BLaER1 treated with 17β-estradiol and CSF1 and Interleukin-3, amounts not matched to agents 10 nM and 100 nM (cell line): ENCODE results near the gene STARD3.

ENCODE experiments used
- H3K27ac ChIP-seq, 11 experiments: shearing (Covaris generic); formaldehyde crosslinking; 2 replicates each; pipeline ENCODE4 v1.8.1; 2022
- H3K27me3 ChIP-seq, 11 experiments: shearing (Covaris generic); formaldehyde crosslinking; 2 replicates each; pipeline ENCODE4 v1.8.1; 2022
- H3K36me3 ChIP-seq, 11 experiments: shearing (Covaris generic); formaldehyde crosslinking; 2 replicates each; pipeline ENCODE4 v1.8.1; 2022
- H3K4me1 ChIP-seq, 10 experiments: shearing (Covaris generic); formaldehyde crosslinking; 2 replicates each; pipeline ENCODE4 v1.8.1; 2022
- H3K4me2 ChIP-seq, 11 experiments: shearing (Covaris generic); formaldehyde crosslinking; 2 replicates each; pipeline ENCODE4 v1.8.1; 2022
- H3K4me3 ChIP-seq, 10 experiments: shearing (Covaris generic); formaldehyde crosslinking; 2 replicates each; pipeline ENCODE4 v1.8.1; 2022
- H3K9ac ChIP-seq, 11 experiments: shearing (Covaris generic); formaldehyde crosslinking; 2 replicates each; pipeline ENCODE4 v1.8.1; 2022
- H3K9me3 ChIP-seq, 11 experiments: shearing (Covaris generic); formaldehyde crosslinking; replicated peaks in 1 of 11; 2 replicates each; pipeline ENCODE4 v1.8.1; 2022
- H4K20me1 ChIP-seq, 11 experiments: shearing (Covaris generic); formaldehyde crosslinking; 2 replicates each; pipeline ENCODE4 v1.8.1; 2022
- Cebpa-rat ChIP-seq, 11 experiments: shearing (Covaris generic); IDR thresholded peaks; 2 replicates each; pipeline ENCODE4 v1.8.1; 2022

STARD3 gene

DNA sequence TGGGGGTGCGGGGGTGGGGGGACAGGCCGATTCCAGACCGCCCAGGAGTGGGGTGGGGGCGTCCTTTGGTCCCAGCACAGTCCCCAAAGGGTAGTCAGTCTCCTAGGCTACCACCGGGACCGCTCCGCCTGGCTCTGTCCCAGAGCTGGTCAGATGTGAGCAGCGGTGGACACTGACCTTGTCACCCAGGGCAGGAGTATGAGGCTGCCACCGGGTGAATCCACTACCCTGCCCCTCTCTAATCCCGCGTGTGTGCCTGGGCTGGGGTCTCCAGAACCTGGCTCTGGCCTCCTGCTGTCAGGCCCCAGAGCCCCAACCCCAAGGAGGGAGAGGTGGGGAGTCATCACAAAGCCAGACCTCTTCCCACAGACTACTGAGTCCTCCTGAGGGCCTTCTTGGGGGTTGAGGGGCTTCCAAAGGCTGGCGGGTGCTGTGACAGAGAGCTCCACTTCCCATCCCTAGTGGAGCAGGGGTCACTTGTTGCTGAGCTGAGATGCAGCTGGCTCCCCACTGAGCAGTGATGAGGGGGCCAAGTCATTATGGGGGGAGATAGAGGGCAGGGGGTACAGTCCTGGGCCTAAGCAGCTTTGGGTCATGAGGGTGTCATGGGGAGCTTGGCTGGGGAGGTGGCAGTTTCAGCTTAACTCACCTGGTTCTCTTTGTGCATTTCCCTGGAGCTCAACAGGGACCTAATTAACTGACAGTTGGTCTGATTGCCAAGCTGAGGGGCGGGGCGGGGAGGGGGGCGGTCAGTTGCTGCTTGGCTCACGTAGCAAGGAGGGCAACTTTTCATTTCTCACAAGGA is 9.0 kb upstream of the STARD3 start:
- TF ChIP-seq Cebpa-rat (IDR thresholded peaks at IDR 0.05) = no peak
- Histone ChIP-seq H3K36me3 (no peaks in the 10 kb centered on the region), H3K9ac (no peak overlapping the region; a peak in 1 of 22 replicates), H3K4me3 (no peak overlapping the region), H4K20me1 (no peaks in the 10 kb centered on the region; a peak in 2 of 22 replicates), H3K4me1 (peaks cover 4 to 63% (median 54%) of the 10 kb centered on the region in 10 experiments; a peak in 19 of 20 replicates), H3K9me3 (no peaks in the 10 kb centered on the region), H3K27me3 (peaks cover 20 to 36% (median 26%) of the 10 kb centered on the region in 11 experiments), H3K27ac (no peak overlapping the region), H3K4me2 (peak overlapping the region in 8 of 11 experiments; percentile 2 to 67 (median 62); a peak in 14 of 22 replicates)

DNA sequence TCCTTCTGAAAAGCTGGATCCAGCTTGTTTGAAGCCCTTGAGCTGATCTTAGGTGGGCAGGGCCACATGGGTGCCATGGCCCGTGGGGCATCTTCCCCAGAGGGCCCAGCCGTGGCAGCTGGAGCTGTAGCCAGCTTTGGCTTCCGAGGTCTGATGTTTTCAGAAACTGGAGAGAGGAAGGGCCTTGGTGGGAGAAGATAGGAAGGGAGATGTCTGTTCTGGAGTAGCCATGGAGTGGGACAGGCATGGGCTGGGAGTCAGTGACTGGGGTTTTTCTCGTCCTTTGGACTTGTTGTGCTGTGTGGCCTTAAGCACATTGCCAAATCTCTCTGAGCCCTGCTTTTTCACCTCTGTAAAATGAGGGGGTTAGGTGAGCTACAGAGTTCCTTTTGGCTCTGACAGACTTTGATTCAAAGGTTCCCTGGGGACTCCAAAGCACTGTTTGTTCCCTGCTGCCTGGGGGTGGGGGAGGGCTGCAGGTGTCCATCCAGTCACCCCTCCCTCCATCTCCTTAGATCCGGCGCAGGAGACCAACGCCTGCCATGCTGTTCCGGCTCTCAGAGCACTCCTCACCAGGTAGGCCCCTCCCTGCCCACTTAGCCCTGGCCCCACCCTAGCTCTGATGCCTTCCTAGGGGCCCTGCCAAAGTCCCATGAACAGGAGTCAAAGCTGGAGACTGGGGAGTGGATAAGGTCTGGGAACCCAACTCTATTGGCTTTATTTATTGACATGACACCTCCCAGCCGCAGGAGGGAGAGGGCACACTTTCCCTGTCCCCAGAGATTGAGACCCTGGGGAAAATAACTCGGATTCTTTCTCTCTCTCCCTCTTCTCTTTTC is 8.1 kb upstream of the STARD3 start:
- no peak overlapping the region for H3K27ac ChIP-seq
- no peaks in the 10 kb centered on the region for H3K36me3 ChIP-seq
- no peak overlapping the region for H3K4me3 ChIP-seq
- no peaks in the 10 kb centered on the region; a peak in 3 of 22 replicates for H4K20me1 ChIP-seq
- H3K4me1 ChIP-seq = peaks cover under 1 to 63% (median 45%) of the 10 kb centered on the region in 10 experiments; a peak in 17 of 20 replicates
- H3K9ac ChIP-seq = peak overlapping the region in 1 of 11 experiments; percentile 20; a peak in 1 of 22 replicates
- peaks cover 20 to 36% (median 26%) of the 10 kb centered on the region in 11 experiments for H3K27me3 ChIP-seq
- no peaks in the 10 kb centered on the region for H3K9me3 ChIP-seq
- no peak for TF ChIP-seq Cebpa-rat (IDR thresholded peaks at IDR 0.05)
- H3K4me2 ChIP-seq = peak overlapping the region in 9 of 11 experiments; percentile 9 to 67 (median 61); a peak in 17 of 22 replicates

DNA sequence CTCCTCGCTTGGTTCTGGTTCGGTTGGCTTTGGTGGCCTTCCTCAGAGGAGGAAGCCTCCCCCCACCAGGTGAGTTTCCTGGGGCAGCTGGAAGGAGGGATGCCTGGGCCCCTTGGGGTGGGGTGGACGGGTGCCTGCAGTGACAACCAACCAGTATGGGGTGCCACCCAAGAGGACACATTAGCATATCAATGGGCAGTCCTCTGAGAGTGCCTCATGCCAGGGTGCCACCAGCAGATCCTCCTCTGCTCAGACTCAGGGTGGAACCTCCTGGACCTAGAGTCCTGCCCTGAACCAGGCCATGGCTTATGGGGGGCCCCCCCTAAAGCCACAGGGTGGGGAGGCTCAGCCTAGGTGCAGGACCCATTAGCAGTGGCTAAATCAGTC is 7.5 kb upstream of the STARD3 start:
- Histone ChIP-seq H3K27ac (no peak overlapping the region), H3K9me3 (no peaks in the 10 kb centered on the region), H4K20me1 (no peaks in the 10 kb centered on the region; a peak in 2 of 22 replicates), H3K4me2 (peak overlapping the region in 9 of 11 experiments; percentile 9 to 67 (median 61); a peak in 16 of 22 replicates), H3K4me1 (peaks cover 5 to 66% (median 47%) of the 10 kb centered on the region in 10 experiments; a peak in 18 of 20 replicates), H3K27me3 (peaks cover 20 to 36% (median 26%) of the 10 kb centered on the region in 11 experiments), H3K9ac (no peak overlapping the region), H3K4me3 (no peak overlapping the region), H3K36me3 (no peaks in the 10 kb centered on the region)
- TF ChIP-seq Cebpa-rat (IDR thresholded peaks at IDR 0.05) = no peak

DNA sequence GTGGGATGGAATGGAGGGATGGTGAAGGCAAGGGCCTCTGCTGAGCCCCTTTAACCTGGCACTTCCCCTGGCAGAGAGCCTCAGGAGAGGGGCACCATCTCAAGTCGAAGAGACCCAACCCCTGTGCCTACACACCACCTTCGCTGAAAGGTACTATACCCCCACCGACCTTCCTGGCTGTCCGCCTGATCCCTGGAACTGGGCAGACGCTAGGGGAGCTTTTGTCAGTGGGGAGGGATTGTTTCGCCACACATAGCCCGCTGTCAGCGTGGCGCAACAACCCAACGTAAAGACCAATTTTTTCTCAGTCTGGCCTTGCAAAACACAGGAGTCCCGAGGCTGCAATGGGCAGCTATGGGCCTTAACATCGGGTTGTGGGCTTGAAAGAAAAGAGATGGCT is 7.0 kb upstream of the STARD3 start:
- Histone ChIP-seq H3K27me3 (peaks cover 20 to 32% (median 26%) of the 10 kb centered on the region in 11 experiments), H3K4me2 (peak overlapping the region in 7 of 11 experiments; percentile 31 to 67 (median 62); a peak in 6 of 22 replicates), H3K4me3 (no peak overlapping the region), H3K4me1 (peaks cover 5 to 70% (median 51%) of the 10 kb centered on the region in 10 experiments; a peak in 18 of 20 replicates), H3K27ac (no peak overlapping the region), H4K20me1 (no peaks in the 10 kb centered on the region; a peak in 2 of 22 replicates), H3K36me3 (no peaks in the 10 kb centered on the region), H3K9ac (no peak overlapping the region), H3K9me3 (no peaks in the 10 kb centered on the region)
- 0 out of 22 replicates have a peak, but pooled peaks of 1 of the 11 experiments have one; percentile 9 for TF ChIP-seq Cebpa-rat (IDR thresholded peaks at IDR 0.05)

DNA sequence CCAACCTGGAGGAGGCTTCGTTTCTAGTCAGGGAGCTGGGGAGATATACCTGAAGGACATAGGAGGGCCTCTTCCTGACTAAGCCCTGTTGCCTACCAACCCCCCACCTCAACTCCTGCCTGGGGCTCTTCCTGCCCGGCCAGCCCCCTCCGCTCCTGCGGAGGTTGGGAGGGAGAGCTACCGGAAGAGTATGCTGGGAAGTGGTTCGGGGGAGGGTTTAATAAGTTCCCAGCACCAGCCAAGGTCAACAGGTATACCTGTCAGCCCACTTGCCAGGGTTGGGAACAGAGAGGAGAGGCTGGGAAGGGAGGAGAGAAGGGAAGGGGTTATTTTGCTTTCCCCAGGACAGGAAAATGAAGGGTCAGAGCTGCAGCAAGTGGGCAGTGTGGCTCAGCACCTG is 5.5 kb upstream of the STARD3 start:
- H3K36me3 ChIP-seq = no peaks in the 10 kb centered on the region
- peaks cover 15 to 85% (median 66%) of the 10 kb centered on the region in 10 experiments for H3K4me1 ChIP-seq
- H3K9ac ChIP-seq = no peak overlapping the region
- no peaks in the 10 kb centered on the region; a peak in 2 of 22 replicates for H4K20me1 ChIP-seq
- H3K4me2 ChIP-seq = peak overlapping the region in 10 of 11 experiments; percentile 16 to 67 (median 39); a peak in 16 of 22 replicates
- peaks cover 12 to 18% (median 17%) of the 10 kb centered on the region in 11 experiments for H3K27me3 ChIP-seq
- no peak overlapping the region for H3K4me3 ChIP-seq
- no peak overlapping the region for H3K27ac ChIP-seq
- TF ChIP-seq Cebpa-rat (IDR thresholded peaks at IDR 0.05) = no peak
- no peaks in the 10 kb centered on the region for H3K9me3 ChIP-seq

DNA sequence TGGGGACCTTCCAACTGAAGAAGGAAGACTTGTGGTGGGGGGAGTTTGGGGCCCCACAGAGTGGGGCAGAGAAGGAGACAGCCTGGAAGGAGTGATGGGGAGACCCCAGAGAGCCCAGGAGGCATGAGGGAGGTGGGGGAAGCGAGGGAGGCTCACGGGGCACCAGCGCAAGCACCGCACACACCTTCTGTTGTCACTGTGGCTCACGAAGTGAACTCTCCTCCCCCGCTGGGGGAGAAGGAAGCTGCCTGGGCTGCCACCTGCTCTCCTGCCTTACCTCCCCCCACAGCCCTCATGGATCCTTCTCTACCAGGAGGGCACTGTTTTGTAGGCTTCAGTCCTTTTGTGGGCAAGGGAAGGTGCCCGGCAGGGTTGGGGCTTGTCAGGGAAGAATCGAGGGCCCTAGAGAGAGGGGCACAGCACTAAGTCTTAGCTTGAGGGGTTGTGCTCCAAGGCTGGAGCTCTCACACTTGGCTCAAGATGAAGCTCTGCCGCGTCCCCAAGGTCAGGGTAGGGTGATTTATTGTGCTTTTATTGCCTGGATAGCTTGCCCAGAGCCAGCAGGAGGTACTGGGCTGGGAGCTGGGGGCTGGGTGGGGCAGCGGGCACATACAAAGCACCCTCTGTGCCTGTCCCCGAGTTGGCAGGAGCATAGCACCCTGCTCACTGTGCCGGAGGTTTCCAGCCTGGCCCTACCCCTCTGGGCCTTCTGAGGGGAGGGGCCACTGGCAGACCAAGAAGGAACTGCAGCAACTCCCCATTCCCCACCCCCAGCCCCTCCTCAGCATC is 4.6 kb upstream of the STARD3 start:
- H3K9ac ChIP-seq = peak overlapping the region in 3 of 11 experiments; percentile 7 to 47 (median 15); a peak in 1 of 22 replicates
- H3K36me3 ChIP-seq = no peaks in the 10 kb centered on the region
- H3K4me3 ChIP-seq = no peak overlapping the region
- no peak for TF ChIP-seq Cebpa-rat (IDR thresholded peaks at IDR 0.05)
- H3K9me3 ChIP-seq = no peaks in the 10 kb centered on the region
- no peaks in the 10 kb centered on the region; a peak in 3 of 22 replicates for H4K20me1 ChIP-seq
- H3K27ac ChIP-seq = no peak overlapping the region
- peaks cover 2 to 8% (median 7%) of the 10 kb centered on the region in 11 experiments for H3K27me3 ChIP-seq
- peak overlapping the region in 8 of 11 experiments; percentile 29 to 67 (median 42); a peak in 12 of 22 replicates for H3K4me2 ChIP-seq
- peaks cover 18 to 81% (median 65%) of the 10 kb centered on the region in 10 experiments for H3K4me1 ChIP-seq

DNA sequence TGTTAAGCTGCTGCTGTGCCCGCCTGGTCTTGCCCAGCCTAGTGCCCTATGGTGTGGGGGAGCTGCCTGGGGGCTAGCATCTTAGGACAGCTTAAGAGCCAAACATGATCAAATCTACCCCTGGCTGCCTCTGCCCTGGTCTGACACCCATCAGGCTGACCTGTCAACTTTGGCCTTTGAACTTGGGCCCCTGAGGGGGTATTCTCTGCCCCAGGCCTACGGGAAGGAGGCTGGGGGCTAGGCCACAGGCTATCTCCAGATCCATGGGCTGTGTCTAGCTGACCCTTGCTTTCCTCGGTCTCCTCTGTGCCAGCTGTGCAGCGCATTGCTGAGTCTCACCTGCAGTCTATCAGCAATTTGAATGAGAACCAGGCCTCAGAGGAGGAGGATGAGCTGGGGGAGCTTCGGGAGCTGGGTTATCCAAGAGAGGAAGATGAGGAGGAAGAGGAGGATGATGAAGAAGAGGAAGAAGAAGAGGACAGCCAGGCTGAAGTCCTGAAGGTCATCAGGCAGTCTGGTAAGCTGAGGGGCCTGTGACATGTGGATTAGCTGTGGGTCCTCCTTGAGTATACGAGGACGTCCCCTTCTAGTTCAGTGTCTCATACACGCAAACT is 3.3 kb upstream of the STARD3 start:
- H3K36me3 ChIP-seq = no peaks in the 10 kb centered on the region
- peak overlapping the region in 1 of 11 experiments; percentile 18; a peak in 1 of 22 replicates for H3K9ac ChIP-seq
- peaks cover 28 to 82% (median 67%) of the 10 kb centered on the region in 10 experiments for H3K4me1 ChIP-seq
- H3K4me2 ChIP-seq = peak overlapping the region in 1 of 11 experiments; percentile 2; a peak in 1 of 22 replicates
- H3K27ac ChIP-seq = no peak overlapping the region
- no peak overlapping the region for H3K4me3 ChIP-seq
- H3K9me3 ChIP-seq = no peaks in the 10 kb centered on the region
- TF ChIP-seq Cebpa-rat (IDR thresholded peaks at IDR 0.05) = no peak
- H4K20me1 ChIP-seq = peaks cover 0 to 12% (median 8%) of the 10 kb centered on the region in 11 experiments; a peak in 10 of 22 replicates
- H3K27me3 ChIP-seq = no peaks in the 10 kb centered on the region
